Liver (tissue), 3 donors: Measurements from ENCODE around the gene LGR6.

Source experiments
- EGR1 ChIP-seq, 2 donors: IDR thresholded peaks; 2 replicates each; pipeline ENCODE4 v1.6.1; 2016 to 2018; ENCODE audit warnings: antibody characterized with exemption in 2 of 2, low read depth in 2 of 2
- GABPA ChIP-seq, 2 donors: IDR thresholded peaks in 1 of 2; conservative IDR thresholded peaks in 1 of 2; 2 replicates each; pipeline ENCODE4 v1.6.1; 2016; ENCODE audit warnings: antibody characterized with exemption in 2 of 2, mild to moderate bottlenecking in 1 of 2, moderate library complexity in 1 of 2
- HNF4A ChIP-seq, 2 donors: conservative IDR thresholded peaks; 2 replicates each; pipeline ENCODE4 v1.6.1; 2016; ENCODE audit warnings: antibody characterized with exemption in 2 of 2, mild to moderate bottlenecking in 2 of 2
- SP1 ChIP-seq: IDR thresholded peaks from 2 replicates; pipeline ENCODE4 v1.6.1; 2018; ENCODE audit warnings: antibody characterized with exemption, mild to moderate bottlenecking
- TAF1 ChIP-seq: conservative IDR thresholded peaks from 2 replicates; pipeline ENCODE4 v1.6.1; 2016; ENCODE audit warnings: antibody characterized with exemption, mild to moderate bottlenecking
- YY1 ChIP-seq: IDR thresholded peaks from 2 replicates; pipeline ENCODE4 v1.6.1; 2016; ENCODE audit warnings: antibody characterized with exemption, mild to moderate bottlenecking
- TF ChIP-seq, protein P1 (sequence below): fragments of 150-350 bp; IDR thresholded peaks from 2 replicates; pipeline ENCODE4 v1.5.1; 2017; ENCODE audit warnings: improper control_type of control experiment, low read depth, low read length; ENCODE audit not compliant: missing input control
- donor health status: healthy.
- donor health status: healthy.

DNA sequence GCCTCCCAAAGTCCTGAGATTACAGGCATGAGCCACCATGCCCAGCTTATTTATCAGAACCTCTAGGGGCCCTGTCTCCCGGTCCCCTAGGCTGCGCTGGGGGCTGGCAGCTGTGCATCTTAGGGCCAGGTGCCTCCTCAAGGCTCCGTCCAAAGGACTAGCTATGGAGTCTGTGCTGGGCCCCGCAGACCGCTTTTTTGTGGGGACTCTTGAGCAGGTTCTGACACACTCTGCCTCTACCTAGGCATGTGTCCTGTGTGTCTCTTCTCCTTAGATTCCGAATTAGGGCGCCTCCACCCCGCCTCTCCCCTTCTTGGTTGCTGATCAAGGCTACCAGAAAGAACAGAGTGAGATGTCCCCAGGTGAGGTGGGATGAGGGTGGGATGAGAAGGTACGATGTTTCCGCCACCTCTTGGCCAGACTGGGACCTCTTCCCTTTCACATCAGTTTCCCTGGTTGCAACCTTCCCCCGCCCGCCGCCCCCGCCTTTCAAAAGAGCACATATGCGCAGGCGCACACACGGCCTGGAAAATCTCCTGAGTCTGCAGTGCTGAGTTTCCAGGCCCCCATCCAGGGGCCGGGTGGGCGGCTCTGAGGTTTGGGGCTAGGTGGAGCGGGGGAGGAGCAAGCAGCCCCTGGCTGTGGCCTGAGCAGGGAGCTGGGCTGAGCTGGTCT lies 28.2 kb upstream of the LGR6 start:
- TF ChIP-seq GABPA (IDR thresholded peaks at IDR 0.05 in 1 of 2, conservative IDR thresholded peaks at IDR 0.05 in 1 of 2) (no peak), TAF1 (no peak), YY1 (no peak), HNF4A (conservative IDR thresholded peaks at IDR 0.05) (no peak), SP1 (no peak), EGR1 (IDR thresholded peaks at IDR 0.05; ENCODE audit: low read depth in 2 of 2) (no peak)
- TF ChIP-seq, protein P1, sequence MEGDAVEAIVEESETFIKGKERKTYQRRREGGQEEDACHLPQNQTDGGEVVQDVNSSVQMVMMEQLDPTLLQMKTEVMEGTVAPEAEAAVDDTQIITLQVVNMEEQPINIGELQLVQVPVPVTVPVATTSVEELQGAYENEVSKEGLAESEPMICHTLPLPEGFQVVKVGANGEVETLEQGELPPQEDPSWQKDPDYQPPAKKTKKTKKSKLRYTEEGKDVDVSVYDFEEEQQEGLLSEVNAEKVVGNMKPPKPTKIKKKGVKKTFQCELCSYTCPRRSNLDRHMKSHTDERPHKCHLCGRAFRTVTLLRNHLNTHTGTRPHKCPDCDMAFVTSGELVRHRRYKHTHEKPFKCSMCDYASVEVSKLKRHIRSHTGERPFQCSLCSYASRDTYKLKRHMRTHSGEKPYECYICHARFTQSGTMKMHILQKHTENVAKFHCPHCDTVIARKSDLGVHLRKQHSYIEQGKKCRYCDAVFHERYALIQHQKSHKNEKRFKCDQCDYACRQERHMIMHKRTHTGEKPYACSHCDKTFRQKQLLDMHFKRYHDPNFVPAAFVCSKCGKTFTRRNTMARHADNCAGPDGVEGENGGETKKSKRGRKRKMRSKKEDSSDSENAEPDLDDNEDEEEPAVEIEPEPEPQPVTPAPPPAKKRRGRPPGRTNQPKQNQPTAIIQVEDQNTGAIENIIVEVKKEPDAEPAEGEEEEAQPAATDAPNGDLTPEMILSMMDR: no peak
